Thymus (tissue), 2 donors: ENCODE measurements around the gene SPR. TPM values are rescaled to one million over a fixed set of nuclear protein-coding genes. Genes with fewer than 3 reads are reported as not detected.

Experiments
- polyA plus RNA-seq: library from polyadenylated mRNA; stranded (reverse); fragments of 200-250 nt; gene quantifications from one replicate; pipeline ENCODE4 v1.2.3, GENCODE V29; 2013
- total RNA-seq: library from RNA; stranded (reverse); fragments of 120-200 nt; gene quantifications from one replicate; pipeline ENCODE4 v1.2.4, GENCODE V29; 2013
- donor health status: healthy.

Gene SPR
- total and polyA plus RNA-seq, 2 donors: 1.8 to 9.1 TPM

Other genes with a start within 250 kb of the SPR start
- gene EXOC6B, start 61.4 kb upstream of the SPR start, total RNA-seq: 6.2 TPM
- gene EXOC6B, start 61.4 kb upstream of the SPR start, polyA plus RNA-seq: 5.0 TPM
- gene EMX1, start 30.1 kb downstream of the SPR start, total RNA-seq: 0.38 TPM
- gene EMX1, start 30.1 kb downstream of the SPR start, polyA plus RNA-seq: 0.82 TPM
- 11.0 TPM for gene SFXN5, start 184.3 kb downstream of the SPR start, total RNA-seq
- gene SFXN5, start 184.3 kb downstream of the SPR start, polyA plus RNA-seq: 6.2 TPM
- 0.71 TPM for gene RAB11FIP5, start 225.5 kb downstream of the SPR start, total RNA-seq
- 3.8 TPM for gene RAB11FIP5, start 225.5 kb downstream of the SPR start, polyA plus RNA-seq